ENCODE measurements around the gene CBY1. TPM values are rescaled to one million over a fixed set of nuclear protein-coding genes. Genes with fewer than 3 reads are reported as not detected.

Gene CBY1
- total and polyA plus RNA-seq, 10 of the 15 experiments (the other 5 are each of a cell fraction or from before 2014, with no cell fraction given) = 7.3 to 18.6 (median 11.9) TPM

GRCh38 chr22:38704654-38705234 lies 48.3 kb downstream of the CBY1 start:
- Histone ChIP-seq H3K27me3 (replicated peaks in 1 of 2; ENCODE audit: control insufficient read depth in 2 of 2, insufficient read depth in 2 of 2, low read length in 1 of 2) (no peaks in the 10 kb centered on the region), H3K36me3 (ENCODE audit: control insufficient read depth in 2 of 2, insufficient read depth in 2 of 2, low read length in 1 of 2) (peaks cover 0 to 1% of the 10 kb centered on the region in 2 experiments; a peak in 1 of 4 replicates), H3K27ac (ENCODE audit: control insufficient read depth, insufficient read depth) (peak overlapping the region; percentile 79), H3K4me3 (peak overlapping the region; percentile 64), H3K9me3 (replicated peaks; ENCODE audit: control insufficient read depth, insufficient read depth, low read length) (no peaks in the 10 kb centered on the region), H3K4me1 (ENCODE audit: control insufficient read depth, insufficient read depth, low read length) (peaks cover 24% of the 10 kb centered on the region), H3K79me2 (ENCODE audit: control insufficient read depth, insufficient read depth, low read length) (peaks cover 50% of the 10 kb centered on the region), H2AFZ (ENCODE audit: control insufficient read depth, low read depth, low read length) (peak overlapping the region; percentile 76), H4K20me1 (ENCODE audit: control insufficient read depth, insufficient read depth) (peaks cover 12% of the 10 kb centered on the region), H3K9ac (ENCODE audit: control insufficient read depth, insufficient read depth, low read length) (peak overlapping the region; percentile 57), H3K4me2 (ENCODE audit: control insufficient read depth, insufficient read depth) (peak overlapping the region; percentile 80)
- ATAC-seq (no peak), DNase-seq (ENCODE audit: low read depth, low spot score) (no peak), FAIRE-seq (no peak)
- CTCF ChIA-PET = interaction anchor here (1.1 to 2.3 kb wide), 2 partner anchors 43 to 165 kb away, joined by 3 to 5 read pairs; no protein-coding TSS in a partner anchor
- WGBS (ENCODE audit: insufficient coverage, insufficient replicate concordance, low lambda C conversion rate, missing lambda C conversion rate) = 1% methylated on average over 10 of the region's 10 CpGs
- in situ Hi-C loops (cut with MboI) (no loop called here), intact Hi-C loops (cut with micrococcal nuclease; ENCODE audit: unreplicated experiment) (loop anchor here (1.0 to 10.0 kb wide), 2 partner anchors 52 to 200 kb away; partner anchors contain the start of gene DDX17)
- no TSS peak for BruUV-seq (replicated peaks)
- SMC1A ChIA-PET (ENCODE audit: uncharacterized antibody, unreplicated experiment) = no interaction called here
- POLR2A ChIA-PET = interaction anchor here (0.7 to 2.2 kb wide), 6 partner anchors 9 to 444 kb away, joined by 3 to 25 read pairs (median 6); partner anchors contain the start of gene TOMM22
- RAD21 ChIA-PET (ENCODE audit: unreplicated experiment) = interaction anchor here (1.9 to 2.6 kb wide), 2 partner anchors 23 to 47 kb away, joined by 11 to 14 read pairs; partner anchors contain the start of gene TOMM22
- TF ChIP-seq MTA2 (IDR thresholded peaks at IDR 0.05; ENCODE audit: low read depth) (no peak; the same call in 1 of the 2 replicates), BCL11A (IDR thresholded peaks at IDR 0.05; ENCODE audit: low read depth, low read length) (no peak), TCF3 (IDR thresholded peaks at IDR 0.05; ENCODE audit: borderline replicate concordance, insufficient read depth, low read depth, low read length) (no peak), MEF2B (IDR thresholded peaks at IDR 0.05; ENCODE audit: partially characterized antibody, poor library complexity, severe bottlenecking) (peak; percentile 65), SUZ12 (IDR thresholded peaks at IDR 0.05; ENCODE audit: unreplicated experiment) (no peak), E2F4 (IDR thresholded peaks at IDR 0.05; ENCODE audit: low read depth, low read length) (no peak), RUNX3 (IDR thresholded peaks at IDR 0.05; ENCODE audit: low read length) (peak; percentile 85), EED (IDR thresholded peaks at IDR 0.05; ENCODE audit: low read depth) (peak; percentile 38; the same call in 1 of the 2 replicates), MYB (IDR thresholded peaks at IDR 0.05; ENCODE audit: borderline replicate concordance, low read depth, low read length) (no peak), E2F8 (IDR thresholded peaks at IDR 0.05; ENCODE audit: low read depth, partially characterized antibody) (no peak), GATAD2B (conservative IDR thresholded peaks at IDR 0.05; ENCODE audit: low read depth) (0 out of 2 replicates have a peak, but pooled peaks have one; percentile 36), FOXK2 (IDR thresholded peaks at IDR 0.05) (no peak), NR2F1 (conservative IDR thresholded peaks at IDR 0.05) (0 out of 2 replicates have a peak, but pooled peaks have one; percentile 41), ZNF687 (IDR thresholded peaks at IDR 0.05) (peak; percentile 72; the same call in 1 of the 2 replicates)
